Thyroid gland (tissue), 4 donors: ENCODE results near the gene ZDHHC3. TPM values are rescaled to one million over a fixed set of nuclear protein-coding genes. Genes with fewer than 3 reads are reported as not detected.

Experiments
- DNase-seq, 2 donors: peaks; one replicate each; pipeline ENCODE4 v3.0.0-alpha.2; 2019
- H3K27ac ChIP-seq, 3 donors: fragments of 200-600 bp; sonication (generic); 1 replicate in 2 of 3; 2 replicates in 1 of 3; pipeline ENCODE4 v1.5.1; 2016 to 2019; ENCODE audit warnings: mild to moderate bottlenecking in 1 of 3, moderate library complexity in 1 of 3
- H3K27me3 ChIP-seq: fragments of 200-600 bp; sonication (generic); one replicate; pipeline ENCODE4 v1.5.1; 2019
- H3K36me3 ChIP-seq, 2 donors: fragments of 200-600 bp; sonication (generic); one replicate each; pipeline ENCODE4 v1.5.1; 2016 to 2019
- H3K4me1 ChIP-seq, 2 donors: fragments of 200-600 bp; sonication (generic); one replicate each; pipeline ENCODE4 v1.5.1; 2017 to 2019
- H3K4me3 ChIP-seq, 3 donors: fragments of 200-600 bp; sonication (generic); replicated peaks in 1 of 3; 1 replicate in 2 of 3; 2 replicates in 1 of 3; pipeline ENCODE4 v1.5.1; 2016; ENCODE audit warnings: mild to moderate bottlenecking in 1 of 3
- H3K9me3 ChIP-seq: fragments of 200-600 bp; sonication (generic); one replicate; pipeline ENCODE4 v1.5.1; 2017
- POLR2A ChIP-seq, 2 donors: fragments of 450-650 bp; IDR thresholded peaks; one replicate each; pipeline ENCODE4 v1.6.1; 2017; ENCODE audit warnings: antibody characterized with exemption in 2 of 2, mild to moderate bottlenecking in 2 of 2, moderate library complexity in 1 of 2
- WGBS, 2 donors: methylation state at CpG; one replicate each; pipeline ENCODE4 v1.1.5; 2017; 5-methylcytosine and 5-hydroxymethylcytosine counted together
- intact Hi-C: fragments of 100-400 bp; cut with DNase I; formaldehyde crosslinking; loops from one replicate; pipeline ENCODE4 v1.15.1; 2023
- total RNA-seq, 4 donors: library from RNA; depleted of rRNA; stranded (reverse); fragments of >200 nt; gene quantifications; one replicate each; pipeline ENCODE4 v1.2.3, GENCODE V29; 2016
- TF ChIP-seq, protein P1 (sequence below), 6 experiments: fragments of 200-600 bp in 3 of 6; fragments of 450-650 bp in 3 of 6; sonication (generic) in 3 of 6; IDR thresholded peaks; one replicate each; pipeline ENCODE4 v1.5.1; 2016 to 2019; ENCODE audit warnings: antibody characterized with exemption in 6 of 6, mild to moderate bottlenecking in 2 of 6, inconsistent platforms in 1 of 6, moderate library complexity in 1 of 6

The ZDHHC3 gene
- total RNA-seq, 4 donors from 2014 or later, result 46.0 to 94.3 (median 76.0) TPM

DNA sequence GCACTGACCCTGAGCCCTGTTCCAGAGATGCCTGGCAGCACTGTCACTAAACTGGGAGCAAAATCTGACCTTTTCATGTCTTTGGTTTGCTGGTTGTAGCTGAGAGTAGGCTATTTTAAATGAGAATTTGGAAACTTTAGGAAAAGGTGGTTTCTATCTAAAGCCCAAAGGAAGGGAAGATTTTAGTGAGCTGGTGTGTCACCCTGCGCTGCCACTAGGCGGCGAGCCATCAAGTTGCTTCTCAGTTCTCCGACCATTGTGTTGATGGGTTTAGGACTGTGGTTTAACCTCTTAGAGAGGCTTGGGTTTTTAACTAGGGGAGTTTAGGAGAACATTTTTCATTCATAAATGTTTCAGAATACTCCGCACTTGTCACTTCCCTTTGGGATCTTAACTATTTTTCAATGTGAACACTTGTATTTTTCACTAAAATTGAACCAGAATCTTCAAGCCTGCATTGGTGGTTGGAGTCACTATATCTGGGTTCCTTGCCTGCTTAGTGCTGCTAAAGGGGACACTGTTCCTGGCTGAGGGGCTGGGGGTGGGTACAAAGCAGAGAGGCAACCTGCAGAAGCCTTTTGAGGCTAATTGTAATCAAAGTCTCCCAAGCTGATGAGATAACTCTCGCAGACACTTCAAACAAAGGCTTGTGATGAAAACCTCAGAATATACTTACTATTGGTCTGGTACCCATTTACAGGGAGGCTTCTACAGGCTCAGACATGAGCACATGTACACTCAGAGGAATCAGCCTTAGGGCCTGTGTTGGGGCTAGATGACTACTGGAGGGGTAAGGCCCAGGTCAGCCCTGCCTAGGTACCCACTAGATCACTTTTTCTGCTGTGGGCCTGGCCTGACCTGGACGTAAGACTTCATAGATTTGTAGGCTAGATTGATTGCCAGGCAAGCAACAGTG, 16.8 kb upstream of the ZDHHC3 start:
- Histone ChIP-seq H3K27ac (peak overlapping the region; percentile 32 to 86 (median 63)), H3K9me3 (no peaks in the 10 kb centered on the region), H3K4me1 (peaks cover 35 to 42% of the 10 kb centered on the region in 2 donors), H3K4me3 (no peak overlapping the region), H3K27me3 (no peaks in the 10 kb centered on the region), H3K36me3 (peaks cover 3 to 10% of the 10 kb centered on the region in 2 donors)
- DNase-seq, result peak in 1 of 2 donors; percentile 20
- 70 to 73% methylated on average over 7 of the region's 7 CpGs for WGBS, 2 donors
- intact Hi-C loops, result no loop called here
- TF ChIP-seq, protein P1, sequence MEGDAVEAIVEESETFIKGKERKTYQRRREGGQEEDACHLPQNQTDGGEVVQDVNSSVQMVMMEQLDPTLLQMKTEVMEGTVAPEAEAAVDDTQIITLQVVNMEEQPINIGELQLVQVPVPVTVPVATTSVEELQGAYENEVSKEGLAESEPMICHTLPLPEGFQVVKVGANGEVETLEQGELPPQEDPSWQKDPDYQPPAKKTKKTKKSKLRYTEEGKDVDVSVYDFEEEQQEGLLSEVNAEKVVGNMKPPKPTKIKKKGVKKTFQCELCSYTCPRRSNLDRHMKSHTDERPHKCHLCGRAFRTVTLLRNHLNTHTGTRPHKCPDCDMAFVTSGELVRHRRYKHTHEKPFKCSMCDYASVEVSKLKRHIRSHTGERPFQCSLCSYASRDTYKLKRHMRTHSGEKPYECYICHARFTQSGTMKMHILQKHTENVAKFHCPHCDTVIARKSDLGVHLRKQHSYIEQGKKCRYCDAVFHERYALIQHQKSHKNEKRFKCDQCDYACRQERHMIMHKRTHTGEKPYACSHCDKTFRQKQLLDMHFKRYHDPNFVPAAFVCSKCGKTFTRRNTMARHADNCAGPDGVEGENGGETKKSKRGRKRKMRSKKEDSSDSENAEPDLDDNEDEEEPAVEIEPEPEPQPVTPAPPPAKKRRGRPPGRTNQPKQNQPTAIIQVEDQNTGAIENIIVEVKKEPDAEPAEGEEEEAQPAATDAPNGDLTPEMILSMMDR (IDR thresholded peaks at IDR 0.05), result peak; percentile 30 to 63 (median 44)
- TF ChIP-seq POLR2A (IDR thresholded peaks at IDR 0.05), result no peak

DNA sequence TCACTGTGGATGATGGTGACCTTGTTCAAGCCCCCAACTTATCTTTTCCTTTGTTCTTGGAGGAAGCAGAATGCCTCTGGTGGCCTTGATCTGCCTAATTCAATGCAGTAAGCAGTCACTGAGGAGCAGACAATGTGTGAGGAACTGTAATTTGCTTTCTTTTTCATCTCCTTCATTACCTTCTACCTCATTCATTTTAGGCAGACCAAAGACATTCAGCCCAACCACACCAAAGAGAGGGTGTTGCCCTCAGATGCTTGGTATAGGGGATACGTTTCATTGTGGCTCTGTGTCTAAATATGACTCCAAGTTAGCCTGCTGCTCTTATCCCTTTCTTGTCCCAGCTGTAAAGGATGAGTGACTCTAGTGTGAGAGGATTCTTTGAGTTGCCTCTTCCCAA, 15.4 kb upstream of the ZDHHC3 start:
- intact Hi-C loops, result no loop called here
- H3K4me3 ChIP-seq, result no peak overlapping the region
- peaks cover 43 to 57% of the 10 kb centered on the region in 2 donors for H3K4me1 ChIP-seq
- no peaks in the 10 kb centered on the region for H3K36me3 ChIP-seq
- no peaks in the 10 kb centered on the region for H3K9me3 ChIP-seq
- TF ChIP-seq, protein P1 (IDR thresholded peaks at IDR 0.05), result no peak
- TF ChIP-seq POLR2A (IDR thresholded peaks at IDR 0.05), result no peak
- peak overlapping the region in 1 of 3 donors; percentile 24 for H3K27ac ChIP-seq
- no peaks in the 10 kb centered on the region for H3K27me3 ChIP-seq
- DNase-seq, result no peak
- 88 to 95% methylated on average over 1 of the region's 1 CpG for WGBS, 2 donors

DNA sequence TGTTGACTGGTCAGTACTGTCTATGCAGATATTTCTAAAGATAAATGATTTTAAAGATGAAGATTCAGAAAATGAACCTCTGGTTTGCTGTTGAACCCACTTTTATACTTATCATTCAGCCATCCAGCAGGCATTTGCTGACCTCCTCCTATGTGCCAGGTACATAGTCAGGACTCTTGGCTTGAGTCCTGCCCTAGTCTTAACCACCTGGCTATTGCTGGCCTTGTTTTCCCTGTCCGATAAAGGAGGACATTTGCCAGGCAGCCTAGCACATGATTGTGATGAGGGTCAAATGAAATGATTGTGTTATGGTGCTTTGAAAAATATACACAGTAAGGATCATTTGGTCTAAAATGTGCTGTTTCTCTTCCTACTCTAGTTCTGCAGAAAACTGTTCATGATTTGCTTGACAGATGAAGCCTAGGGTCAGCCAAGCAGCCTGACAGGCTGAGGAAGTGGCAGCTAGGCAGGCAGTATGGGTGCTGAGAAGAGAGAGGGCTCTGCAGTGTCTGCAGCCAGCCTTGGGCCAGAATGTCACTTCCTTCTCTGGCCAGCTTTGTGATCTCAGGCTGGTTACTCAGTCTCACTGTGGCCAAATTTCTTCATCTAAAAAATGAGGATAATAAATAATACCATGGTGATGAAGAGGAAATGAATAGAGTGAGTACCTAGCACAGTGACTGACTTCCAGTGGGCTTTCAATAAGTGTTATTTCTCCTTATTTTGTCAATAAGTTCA, 13.8 kb upstream of the ZDHHC3 start:
- TF ChIP-seq, protein P1 (IDR thresholded peaks at IDR 0.05), result no peak
- TF ChIP-seq POLR2A (IDR thresholded peaks at IDR 0.05), result no peak
- no peaks in the 10 kb centered on the region for H3K36me3 ChIP-seq
- no peaks in the 10 kb centered on the region for H3K27me3 ChIP-seq
- intact Hi-C loops, result loop anchor here (10.0 kb wide), 1 partner anchor 55 kb away; no protein-coding TSS in a partner anchor
- 89 to 91% methylated on average over 1 of the region's 1 CpG for WGBS, 2 donors
- H3K9me3 ChIP-seq, result no peaks in the 10 kb centered on the region
- H3K27ac ChIP-seq, result no peak overlapping the region
- H3K4me3 ChIP-seq, result no peak overlapping the region
- H3K4me1 ChIP-seq, result peaks cover 38 to 55% of the 10 kb centered on the region in 2 donors
- no peak for DNase-seq

DNA sequence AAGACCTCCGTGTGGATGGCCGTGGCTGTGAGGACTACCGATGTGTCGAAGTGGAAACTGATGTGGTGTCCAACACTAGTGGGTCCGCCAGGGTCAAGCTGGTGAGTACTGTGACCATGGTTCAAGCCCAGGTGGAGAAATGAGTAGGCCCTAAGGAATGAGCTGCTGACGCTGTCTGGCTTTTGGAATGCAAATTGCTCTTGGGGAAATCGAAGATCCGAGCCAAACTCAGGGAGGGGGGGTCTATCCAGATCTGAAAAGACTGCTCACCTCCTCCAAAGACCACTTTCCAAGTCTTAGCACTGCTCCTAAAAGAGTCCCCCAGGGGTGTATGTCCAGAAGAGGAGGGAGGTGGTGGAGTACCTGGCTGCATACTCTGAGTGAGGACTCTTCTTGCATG, 13.2 kb upstream of the ZDHHC3 start:
- H3K4me1 ChIP-seq, result peaks cover 38 to 55% of the 10 kb centered on the region in 2 donors
- TF ChIP-seq POLR2A (IDR thresholded peaks at IDR 0.05), result no peak
- TF ChIP-seq, protein P1 (IDR thresholded peaks at IDR 0.05), result no peak
- no peaks in the 10 kb centered on the region for H3K9me3 ChIP-seq
- H3K36me3 ChIP-seq, result no peaks in the 10 kb centered on the region
- no peak overlapping the region for H3K27ac ChIP-seq
- DNase-seq, result no peak
- H3K27me3 ChIP-seq, result no peaks in the 10 kb centered on the region
- intact Hi-C loops, result loop anchor here (10.0 kb wide), 1 partner anchor 54 kb away; no protein-coding TSS in a partner anchor
- H3K4me3 ChIP-seq, result no peak overlapping the region
- 93 to 94% methylated on average over 8 of the region's 8 CpGs for WGBS, 2 donors
